GM18909 (cell line): Measurements from ENCODE around the gene CYP4A11.
"Not testable (repeated sequence)": the region's sequence is repeated elsewhere in the genome, so short reads cannot be mapped to it uniquely, and the experiment has no call there.

ENCODE experiments used
- ATAC-seq: cut with Tn5 transposase; IDR thresholded peaks from one replicate; pipeline ENCODE4 v1.9.1; 2021; ENCODE audit warnings: mild to moderate bottlenecking; ENCODE audit not compliant: unreplicated experiment, poor library complexity

Gene CYP4A11, protein sequence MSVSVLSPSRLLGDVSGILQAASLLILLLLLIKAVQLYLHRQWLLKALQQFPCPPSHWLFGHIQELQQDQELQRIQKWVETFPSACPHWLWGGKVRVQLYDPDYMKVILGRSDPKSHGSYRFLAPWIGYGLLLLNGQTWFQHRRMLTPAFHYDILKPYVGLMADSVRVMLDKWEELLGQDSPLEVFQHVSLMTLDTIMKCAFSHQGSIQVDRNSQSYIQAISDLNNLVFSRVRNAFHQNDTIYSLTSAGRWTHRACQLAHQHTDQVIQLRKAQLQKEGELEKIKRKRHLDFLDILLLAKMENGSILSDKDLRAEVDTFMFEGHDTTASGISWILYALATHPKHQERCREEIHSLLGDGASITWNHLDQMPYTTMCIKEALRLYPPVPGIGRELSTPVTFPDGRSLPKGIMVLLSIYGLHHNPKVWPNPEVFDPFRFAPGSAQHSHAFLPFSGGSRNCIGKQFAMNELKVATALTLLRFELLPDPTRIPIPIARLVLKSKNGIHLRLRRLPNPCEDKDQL

DNA sequence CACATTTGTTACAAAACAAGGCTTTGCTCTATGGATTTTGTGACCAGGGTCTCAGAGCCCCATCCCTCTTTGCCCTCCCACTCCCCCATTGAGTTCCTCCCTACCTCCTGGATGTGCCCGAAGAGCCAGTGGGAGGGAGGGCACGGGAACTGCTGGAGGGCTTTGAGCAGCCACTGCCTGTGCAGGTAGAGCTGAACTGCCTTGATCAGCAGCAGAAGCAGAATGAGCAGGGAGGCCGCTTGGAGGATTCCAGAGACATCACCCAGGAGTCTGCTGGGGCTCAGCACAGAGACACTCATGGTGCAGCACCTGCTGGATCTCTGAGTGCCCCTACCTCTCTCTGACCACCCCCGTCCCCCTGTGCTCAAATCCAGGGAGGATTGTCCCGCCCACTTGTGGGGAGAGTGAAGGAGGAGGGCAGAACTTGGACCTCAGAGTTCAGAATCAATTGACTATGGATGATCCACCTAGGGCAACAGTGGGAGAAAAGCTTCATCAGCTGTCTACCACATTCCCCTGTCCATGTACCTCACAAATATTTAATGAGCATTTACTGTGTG, at the start of gene CYP4A11:
TSS of gene CYP4A11 (minus strand) at position 342 of the 560 bp plus-strand sequence. CDS start at position 299, 43 bp downstream.
- no peak for ATAC-seq

DNA sequence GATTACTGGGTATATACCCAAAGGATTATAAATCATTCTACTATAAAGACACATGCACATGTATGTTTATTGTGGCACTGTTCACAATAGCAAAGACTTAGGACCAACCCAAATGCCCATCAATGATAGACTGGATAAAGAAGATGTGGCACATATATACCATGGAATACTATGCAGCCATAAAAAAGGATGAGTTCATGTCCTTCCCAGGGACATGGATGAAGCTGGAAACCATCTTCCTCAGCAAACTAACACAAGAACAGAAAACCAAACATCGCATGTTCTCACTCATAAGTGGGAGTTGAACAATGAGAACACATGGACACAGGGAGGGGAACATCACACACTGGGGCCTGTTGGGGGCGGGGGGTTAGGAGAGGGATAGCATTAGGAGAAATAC, 49.3 kb upstream of the CYP4A11 start:
- not testable (repeated sequence) for ATAC-seq

DNA sequence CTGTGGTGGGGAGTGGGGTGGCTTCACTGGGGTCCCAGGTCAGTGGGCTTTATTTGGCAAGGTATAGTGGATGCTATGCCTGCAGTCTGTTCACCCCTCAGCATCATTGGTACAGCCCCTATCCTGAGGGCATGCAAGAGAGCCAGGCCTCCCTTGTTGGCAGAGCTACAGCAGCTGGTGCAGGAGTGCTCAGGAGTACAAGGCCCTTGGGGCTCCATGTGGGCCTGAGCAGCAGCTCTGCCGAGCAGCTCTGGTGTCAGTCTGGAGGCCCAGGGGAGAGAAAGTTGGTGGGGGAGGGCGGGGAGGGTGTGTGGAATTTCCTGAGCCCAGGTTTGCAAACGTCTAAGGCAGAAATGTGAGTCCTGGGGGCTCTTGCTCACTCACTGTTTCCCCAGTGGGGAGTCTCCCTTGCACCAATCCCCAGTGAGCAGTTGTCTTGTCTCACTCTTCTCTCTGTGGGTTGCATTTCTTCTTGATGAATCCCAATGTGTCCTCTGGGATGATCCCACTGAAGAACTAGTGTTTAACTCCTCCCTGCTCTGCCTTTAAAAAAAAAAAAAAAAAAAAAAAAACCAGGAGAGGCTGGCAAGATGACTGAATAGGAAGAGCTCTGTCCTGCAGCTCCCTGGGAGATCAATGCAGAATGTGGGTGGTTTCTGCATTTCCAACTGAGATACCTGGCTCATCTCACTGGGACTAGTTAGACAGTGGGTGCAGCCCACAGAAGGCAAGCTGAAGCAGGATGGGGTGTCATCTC, 42.7 kb upstream of the CYP4A11 start:
- ATAC-seq: no peak

DNA sequence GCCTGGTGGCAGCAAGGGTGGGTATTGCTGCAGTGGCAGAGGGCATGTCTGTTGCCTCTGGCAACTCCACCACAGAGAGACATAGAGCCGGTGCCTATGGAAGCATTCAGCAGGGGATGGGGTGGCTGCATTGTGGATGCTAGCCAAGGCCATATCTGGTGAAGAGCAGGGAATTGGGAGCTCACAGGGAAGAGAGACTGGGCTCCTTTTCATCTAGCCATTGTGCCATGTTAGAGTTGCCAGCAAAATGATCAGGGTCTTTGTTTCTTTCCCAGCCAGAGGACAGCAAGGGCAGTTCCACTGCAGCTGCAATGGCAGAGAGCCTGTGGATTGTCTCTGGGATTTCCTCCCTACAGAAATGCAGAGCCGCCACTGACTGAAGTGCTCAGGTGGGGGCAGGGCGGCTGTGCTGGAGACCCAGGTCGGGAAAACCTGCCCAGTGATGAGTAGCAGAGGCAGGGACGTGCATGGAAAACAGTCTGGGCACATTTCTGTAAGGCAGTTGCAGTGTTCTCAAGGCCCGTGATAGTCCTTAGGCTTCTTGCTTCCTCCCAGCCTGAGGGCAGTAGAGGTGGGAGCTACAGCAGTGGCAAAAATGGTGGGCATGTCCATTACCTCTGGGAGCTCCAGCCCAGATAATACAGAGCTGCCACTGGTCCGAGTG, 42.0 kb upstream of the CYP4A11 start:
- ATAC-seq: no peak

DNA sequence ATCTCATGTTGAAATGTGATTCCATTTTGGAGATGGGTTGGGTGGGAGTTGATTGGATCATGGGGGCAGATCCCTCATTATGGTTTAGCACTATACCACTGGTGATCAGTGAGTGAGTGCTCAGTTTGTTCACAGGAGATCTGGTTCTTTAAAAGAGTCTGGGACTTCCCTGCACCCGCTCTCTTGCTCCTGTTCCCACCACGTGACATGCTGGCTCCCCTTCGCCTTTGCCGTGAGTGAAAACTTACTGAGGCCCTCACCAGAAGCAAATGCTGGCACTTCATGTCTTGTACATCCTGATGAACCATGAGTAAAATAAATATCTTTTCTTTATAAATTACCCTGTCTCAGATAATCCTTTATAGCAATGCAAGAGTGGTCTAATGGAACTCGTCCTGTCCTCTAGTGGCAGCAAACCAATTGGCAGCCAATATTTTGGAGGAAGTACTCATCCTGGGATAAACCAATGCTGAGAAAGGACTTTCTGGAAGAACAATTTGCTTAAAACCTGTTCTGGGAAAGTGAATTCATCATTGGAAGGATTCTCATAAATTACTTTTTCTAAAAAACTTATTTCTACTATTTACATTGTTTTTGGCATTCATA, 27.8 kb upstream of the CYP4A11 start:
- no peak for ATAC-seq

DNA sequence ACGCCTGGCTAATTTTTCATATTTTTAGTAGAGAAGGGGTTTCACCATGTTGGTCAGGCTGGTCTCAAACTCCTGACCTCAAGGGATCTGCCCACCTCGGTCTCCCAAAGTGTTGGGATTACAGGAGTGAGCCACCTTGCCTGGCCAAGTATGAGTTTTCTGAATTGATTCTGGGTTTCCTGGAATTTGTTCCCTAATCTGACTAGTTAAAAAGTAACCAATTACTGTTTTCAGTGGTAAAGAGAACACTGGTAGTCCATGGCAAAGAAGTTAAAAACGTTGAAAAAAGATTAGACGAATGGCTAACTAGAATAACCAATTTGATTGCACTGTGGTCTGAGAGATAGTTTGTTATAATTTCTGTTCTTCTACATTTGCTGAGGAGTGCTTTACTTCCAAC, 21.0 kb upstream of the CYP4A11 start:
- not testable (repeated sequence) for ATAC-seq

DNA sequence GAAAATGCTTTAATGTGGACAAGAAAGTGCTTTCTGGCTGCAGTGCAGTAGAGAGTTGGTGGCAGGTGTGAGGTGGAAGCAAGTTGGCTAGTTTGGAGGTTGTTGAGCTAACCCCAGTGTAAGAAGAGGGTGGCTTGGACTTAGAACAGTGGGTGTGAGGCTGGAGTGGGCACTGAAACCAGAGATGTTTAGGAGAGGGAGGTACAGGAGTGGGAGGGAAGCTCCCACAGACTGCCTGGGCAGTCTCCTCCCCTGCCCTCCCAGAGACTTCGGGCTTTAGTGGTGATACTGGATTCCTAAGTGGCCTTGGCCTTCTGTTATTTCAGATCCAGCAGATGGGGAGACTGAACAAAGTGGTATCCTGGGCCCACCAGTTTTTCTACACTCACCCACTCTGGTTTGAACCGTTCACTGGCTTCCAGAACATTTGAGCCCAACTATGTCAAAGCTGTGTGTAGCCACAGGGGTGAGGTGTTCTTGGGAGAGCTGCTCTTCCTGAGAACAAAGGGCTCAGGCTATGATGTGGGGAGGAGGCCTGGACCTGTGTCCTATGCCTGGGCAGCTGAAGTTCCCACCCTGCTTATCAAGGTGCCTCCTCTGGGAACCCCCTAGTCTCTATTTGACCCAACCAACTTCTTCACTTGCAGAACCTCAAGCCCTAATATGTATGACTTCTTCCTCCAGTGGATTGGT, 19.9 kb upstream of the CYP4A11 start:
- no peak for ATAC-seq

DNA sequence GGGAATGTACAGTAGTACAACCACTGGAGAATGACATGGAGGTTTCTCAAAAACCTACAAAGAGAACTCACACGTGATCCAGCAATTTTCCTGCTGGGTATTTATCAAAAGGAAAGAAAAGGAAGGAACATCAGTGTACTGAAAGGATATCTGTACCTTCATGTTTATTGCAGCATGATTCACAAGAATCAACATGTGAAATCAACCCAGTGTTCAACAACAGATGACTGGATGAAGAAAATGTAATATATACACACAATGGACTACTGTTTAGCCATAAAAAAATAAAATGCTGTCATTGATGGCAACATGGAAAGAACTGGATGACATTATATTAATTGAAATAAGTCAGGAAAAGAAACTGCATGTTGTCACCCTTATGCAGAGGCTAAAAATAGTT, 19.0 kb upstream of the CYP4A11 start:
- no peak for ATAC-seq

DNA sequence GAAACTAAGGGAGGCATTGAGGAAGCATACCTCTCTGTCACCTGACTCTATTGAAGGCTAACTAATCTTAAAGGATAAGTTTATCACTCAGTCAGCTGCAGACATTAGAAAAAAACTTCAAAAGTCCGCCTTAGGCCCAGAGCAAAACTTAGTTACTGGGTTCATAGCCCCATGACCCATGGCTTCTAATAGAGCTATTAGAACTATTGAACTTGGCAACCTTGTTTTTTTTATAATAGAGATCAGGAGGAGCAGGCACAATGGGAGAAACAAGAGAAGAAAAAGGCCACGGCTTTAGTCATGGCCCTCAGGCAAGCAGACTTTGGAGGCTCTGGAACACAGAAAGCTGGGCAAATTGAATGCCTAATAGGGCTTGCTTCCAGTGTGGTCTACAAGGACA, 13.8 kb upstream of the CYP4A11 start:
- ATAC-seq: not testable (repeated sequence)

DNA sequence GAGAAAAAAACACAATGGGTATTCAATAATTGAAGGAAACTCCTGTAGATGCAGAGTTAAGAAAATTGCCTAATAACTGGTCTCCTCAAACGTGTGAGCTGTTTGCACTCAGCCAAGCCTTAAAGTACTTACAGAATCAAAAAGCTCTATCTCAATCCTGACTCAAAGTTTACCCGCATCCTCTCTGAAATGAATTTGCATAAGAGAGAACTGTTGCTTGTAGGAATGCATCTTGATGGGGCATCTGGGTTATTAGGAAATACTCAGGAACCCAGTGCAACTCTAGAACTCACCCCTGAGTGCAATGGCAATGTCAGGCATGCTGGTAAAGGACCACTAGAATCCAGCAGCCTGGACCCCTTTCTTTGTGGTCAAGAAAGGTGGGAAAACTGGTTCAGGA, 12.6 kb upstream of the CYP4A11 start:
- ATAC-seq: not testable (repeated sequence)

DNA sequence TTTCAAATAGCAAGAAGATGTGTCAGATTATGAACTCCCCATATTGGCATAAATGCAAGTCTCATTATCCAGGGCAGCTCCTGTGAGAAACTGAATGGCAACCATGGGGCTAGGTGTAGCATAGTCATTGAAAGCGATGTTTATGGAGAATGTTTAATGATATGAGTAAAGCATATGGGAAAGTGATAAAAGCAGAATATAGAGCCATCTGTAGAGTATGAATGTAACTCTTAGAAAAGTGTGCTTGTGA, 8.1 kb upstream of the CYP4A11 start:
- not testable (repeated sequence) for ATAC-seq

DNA sequence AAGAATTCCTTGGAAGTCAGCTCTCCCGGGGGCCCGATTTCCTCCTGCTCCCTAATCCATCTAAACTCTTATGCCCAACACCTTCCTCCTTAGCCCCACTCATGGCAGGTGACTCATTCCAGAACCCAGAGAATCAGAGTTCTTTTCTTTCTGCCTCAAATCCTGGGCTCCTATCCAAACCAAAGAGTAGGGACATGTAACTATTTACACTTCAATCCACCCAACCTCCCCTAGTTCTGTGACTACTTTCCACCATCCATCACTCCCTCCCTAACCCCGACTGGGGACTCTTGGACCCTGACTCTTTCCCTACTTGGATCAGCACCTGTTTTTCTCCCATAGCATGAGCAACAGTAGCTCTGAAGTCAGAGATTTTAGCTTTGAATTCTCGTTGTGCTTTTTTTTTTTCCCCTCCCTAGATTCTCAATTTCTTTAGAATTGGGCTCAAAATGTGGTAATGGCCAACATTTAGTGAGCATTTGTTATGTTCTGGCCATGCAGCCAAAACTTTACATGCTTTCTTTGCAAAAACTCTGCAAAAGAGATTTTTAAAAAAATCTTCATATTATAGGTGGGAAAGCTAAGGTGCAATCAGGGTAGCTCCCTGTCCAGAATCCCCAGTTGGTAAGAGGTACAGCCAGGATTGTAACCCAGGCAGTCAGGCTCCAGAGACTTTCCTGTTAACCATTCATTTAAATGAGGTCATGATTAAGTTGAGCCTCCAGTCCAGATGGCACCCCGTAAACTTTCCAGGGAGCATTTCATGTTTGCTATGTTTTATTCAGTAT, 7.5 kb upstream of the CYP4A11 start:
- no peak for ATAC-seq

DNA sequence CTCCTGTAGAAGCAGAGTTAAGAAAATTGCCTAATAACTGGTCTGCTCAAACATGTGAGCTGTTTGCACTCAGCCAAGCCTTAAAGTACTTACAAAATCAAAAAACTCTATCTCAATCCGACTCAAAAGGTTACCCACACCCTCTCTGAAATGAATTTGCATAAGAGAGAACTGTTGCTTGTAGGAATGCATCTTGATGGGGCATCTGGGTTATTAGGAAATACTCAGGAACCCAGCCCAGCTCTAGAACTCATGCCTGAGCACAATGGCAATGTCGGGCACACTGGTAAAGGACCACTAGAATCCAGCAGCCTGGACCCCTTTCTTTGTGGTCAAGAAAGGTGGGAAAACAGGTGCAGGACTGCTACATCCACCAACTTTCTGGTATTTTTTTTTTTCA, 6.4 kb upstream of the CYP4A11 start:
- not testable (repeated sequence) for ATAC-seq

DNA sequence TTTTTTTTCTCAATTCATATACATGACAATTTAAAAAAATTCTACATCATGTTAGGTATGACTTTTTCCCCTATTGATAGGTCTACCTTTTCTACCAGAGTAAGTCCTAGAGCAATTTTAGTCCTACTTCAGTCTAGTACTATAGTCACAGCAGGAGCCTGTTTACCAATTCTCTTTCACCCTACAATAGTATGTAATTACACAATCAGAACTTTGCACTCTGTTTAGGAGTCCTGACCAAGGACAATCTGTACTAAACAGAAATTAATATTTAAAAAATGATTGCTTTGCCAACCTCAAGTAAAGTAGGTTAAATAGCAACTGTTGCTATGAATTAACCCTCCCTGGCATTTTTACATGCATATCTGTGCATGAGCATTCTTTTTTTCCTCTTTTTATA, 810 bp upstream of the CYP4A11 start:
- ATAC-seq: no peak

DNA sequence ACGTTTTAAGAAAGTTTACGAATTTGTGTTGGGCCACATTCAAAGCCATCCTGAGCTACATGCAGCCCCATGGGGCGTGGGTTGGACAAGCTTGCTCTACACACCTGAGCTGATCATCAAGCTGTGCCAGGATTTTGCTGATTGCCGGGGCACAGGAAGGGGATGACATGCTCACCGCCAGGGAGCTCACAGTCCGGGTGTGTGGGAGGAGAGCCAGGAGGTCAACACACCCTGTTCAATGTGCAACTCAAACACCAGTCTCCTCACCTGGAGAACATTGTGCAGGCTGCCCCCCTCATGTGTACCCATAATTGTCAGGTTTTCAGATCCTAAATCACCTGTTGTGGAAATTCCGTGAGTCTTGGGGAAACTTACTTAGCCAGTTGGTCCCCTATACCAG, 969 bp downstream of the CYP4A11 start:
- no peak for ATAC-seq

DNA sequence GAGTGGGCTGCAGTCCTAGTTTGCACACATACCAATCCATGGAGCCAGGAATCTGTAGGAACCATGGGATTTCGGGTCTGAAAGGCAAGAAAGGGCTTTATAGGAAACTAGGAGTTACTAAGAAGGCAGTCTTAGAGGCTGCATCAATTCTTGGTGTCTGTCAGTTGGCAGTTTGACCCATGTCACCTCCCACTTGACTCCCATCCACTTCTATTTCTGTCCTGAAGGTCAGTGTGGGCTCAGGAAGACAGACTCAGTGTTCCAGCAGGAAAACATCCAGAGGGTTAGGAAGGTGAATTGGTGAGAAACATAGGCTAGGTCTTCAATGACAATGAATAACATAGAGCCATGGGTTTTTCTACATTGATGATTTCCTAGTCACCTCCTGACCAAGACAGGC, 4.0 kb downstream of the CYP4A11 start:
- no peak for ATAC-seq

DNA sequence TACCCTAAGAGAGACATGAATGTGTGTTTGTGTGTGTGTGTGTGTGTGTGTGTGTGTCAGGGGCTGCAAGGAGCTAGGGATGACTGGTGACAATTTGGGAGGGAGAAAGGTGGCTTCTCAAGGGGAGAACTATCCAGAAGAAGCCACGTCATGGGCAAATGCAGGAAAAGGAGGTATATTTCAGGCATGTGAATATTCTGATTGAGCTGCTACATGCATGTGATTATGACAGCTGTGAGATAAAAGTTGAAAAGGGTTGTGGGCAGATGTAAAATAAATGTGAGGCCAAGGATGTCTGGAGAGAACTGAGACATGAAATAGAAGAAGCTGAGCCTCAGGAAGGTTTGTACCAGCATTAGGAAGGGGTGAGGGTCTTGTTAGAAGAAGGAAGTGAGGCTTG, 4.5 kb downstream of the CYP4A11 start:
- ATAC-seq: no peak

DNA sequence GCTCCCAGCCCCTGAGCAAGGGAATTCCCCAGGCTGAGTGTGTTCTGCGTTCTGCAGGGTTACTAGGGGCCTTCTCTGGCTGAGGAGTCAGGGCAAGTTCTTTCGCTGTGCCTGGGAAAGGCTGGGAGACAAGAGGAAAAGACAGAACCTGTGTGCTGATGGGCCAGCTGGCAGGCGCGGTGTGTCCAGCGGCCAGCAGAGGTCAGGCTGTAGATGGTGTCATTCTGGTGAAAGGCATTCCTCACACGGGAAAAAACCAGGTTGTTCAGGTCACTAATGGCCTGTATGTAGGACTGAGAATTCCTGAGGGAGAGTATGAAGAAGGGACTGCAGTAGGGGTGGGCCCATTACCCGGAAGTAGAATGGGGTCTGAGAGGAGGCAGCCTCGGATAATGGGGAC, 6.4 kb downstream of the CYP4A11 start:
- ATAC-seq: not testable (repeated sequence)

DNA sequence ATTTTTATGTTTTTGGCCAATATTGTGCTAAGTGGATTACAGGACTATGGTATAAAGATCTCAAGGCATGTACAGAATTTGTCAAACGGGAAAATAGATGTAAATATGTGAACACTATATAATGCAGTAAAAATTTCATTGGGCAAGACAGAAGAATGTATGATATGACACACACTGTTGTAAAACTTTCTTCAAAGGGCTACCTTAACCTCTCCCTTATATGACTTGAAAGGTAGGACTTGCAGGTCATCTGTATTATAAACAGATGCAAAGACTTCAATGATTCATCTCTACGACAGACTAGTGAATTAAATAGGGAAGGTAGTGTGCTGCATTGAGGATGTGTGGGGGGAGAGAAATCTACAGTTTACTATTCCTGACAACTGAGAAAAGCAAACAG, 9.3 kb downstream of the CYP4A11 start:
- ATAC-seq: not testable (repeated sequence)
